ENCODE measurements around the gene HTT. TPM values are rescaled to one million over a fixed set of nuclear protein-coding genes. Genes with fewer than 3 reads are reported as not detected.

HTT gene
- total and polyA plus RNA-seq, 9 of the 15 experiments (the other 6 are each of a cell fraction or from before 2014, with no cell fraction given), result 0.66 to 31.6 (median 14.7) TPM

DNA sequence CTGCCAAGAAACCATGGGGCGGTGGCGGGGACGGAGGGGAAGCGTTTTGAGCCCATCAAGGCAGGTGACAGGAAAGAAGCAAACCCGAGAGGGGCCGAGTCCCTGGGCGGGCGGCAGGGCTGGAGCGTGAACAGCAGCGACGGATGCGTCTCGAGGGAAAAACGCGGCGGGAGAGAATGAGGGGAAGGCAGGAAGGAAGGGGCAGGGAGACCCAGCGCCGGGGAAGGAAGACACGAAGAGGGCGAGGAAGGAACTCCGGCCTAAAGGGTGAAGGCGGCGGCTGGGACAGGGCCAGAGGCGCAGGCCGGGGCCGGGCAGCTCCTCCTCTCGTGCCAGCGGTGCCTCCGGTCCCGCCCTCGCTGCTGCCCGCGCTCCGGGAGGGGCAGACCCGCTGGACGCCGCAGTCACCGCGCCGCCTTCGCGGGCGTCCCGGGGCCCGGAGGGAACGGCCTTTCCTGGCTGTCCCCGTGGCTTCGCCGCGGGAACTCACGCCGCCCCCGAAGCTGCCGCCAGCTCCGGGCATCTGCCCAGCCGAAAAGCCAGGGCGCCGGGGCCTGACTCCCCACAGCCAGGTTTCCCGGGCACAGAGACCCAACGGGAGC, 217.6 kb downstream of the HTT start (continued):
- TF ChIP-seq, protein P1, sequence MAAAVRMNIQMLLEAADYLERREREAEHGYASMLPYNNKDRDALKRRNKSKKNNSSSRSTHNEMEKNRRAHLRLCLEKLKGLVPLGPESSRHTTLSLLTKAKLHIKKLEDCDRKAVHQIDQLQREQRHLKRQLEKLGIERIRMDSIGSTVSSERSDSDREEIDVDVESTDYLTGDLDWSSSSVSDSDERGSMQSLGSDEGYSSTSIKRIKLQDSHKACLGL (CRISPR knock-in tag; IDR thresholded peaks at IDR 0.05; ENCODE audit: borderline replicate concordance, poor library complexity, severe bottlenecking), result no peak
- TF ChIP-seq NR4A1 (CRISPR knock-in tag; IDR thresholded peaks at IDR 0.05) (0 out of 2 replicates have a peak, but pooled peaks have one; percentile 77), NR4A1 (tag; IDR thresholded peaks at IDR 0.05) (no peak), FOXK1 (CRISPR knock-in tag; IDR thresholded peaks at IDR 0.05; ENCODE audit: borderline replicate concordance) (no peak), ZNF217 (CRISPR knock-in tag; IDR thresholded peaks at IDR 0.05) (no peak), TSC22D4 (tag; IDR thresholded peaks at IDR 0.05) (no peak), ZBTB26 (CRISPR knock-in tag; IDR thresholded peaks at IDR 0.05) (0 out of 2 replicates have a peak, but pooled peaks have one; percentile 11), NBN (IDR thresholded peaks at IDR 0.05; ENCODE audit: low read depth) (no peak), AFF4 (CRISPR knock-in tag; IDR thresholded peaks at IDR 0.05) (0 out of 2 replicates have a peak, but pooled peaks have one; percentile 32), L3MBTL2 (IDR thresholded peaks at IDR 0.05) (peak; percentile 74; the same call in 1 of the 2 replicates), NCOR1 (IDR thresholded peaks at IDR 0.05) (no peak), SAFB2 (IDR thresholded peaks at IDR 0.05; ENCODE audit: borderline replicate concordance, low read depth, low read length, severe bottlenecking) (no peak), CREB5 (CRISPR knock-in tag; IDR thresholded peaks at IDR 0.05) (no peak)
- TF ChIP-seq, protein P2, sequence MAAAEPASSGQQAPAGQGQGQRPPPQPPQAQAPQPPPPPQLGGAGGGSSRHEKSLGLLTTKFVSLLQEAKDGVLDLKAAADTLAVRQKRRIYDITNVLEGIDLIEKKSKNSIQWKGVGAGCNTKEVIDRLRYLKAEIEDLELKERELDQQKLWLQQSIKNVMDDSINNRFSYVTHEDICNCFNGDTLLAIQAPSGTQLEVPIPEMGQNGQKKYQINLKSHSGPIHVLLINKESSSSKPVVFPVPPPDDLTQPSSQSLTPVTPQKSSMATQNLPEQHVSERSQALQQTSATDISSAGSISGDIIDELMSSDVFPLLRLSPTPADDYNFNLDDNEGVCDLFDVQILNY (CRISPR knock-in tag; IDR thresholded peaks at IDR 0.05), result no peak
- TF ChIP-seq, protein P3, sequence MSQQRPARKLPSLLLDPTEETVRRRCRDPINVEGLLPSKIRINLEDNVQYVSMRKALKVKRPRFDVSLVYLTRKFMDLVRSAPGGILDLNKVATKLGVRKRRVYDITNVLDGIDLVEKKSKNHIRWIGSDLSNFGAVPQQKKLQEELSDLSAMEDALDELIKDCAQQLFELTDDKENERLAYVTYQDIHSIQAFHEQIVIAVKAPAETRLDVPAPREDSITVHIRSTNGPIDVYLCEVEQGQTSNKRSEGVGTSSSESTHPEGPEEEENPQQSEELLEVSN (IDR thresholded peaks at IDR 0.05; ENCODE audit: borderline replicate concordance in 1 of 2, extremely low read depth in 1 of 2, insufficient read depth in 1 of 2, insufficient read length in 1 of 2, low read depth in 1 of 2, low read length in 1 of 2, poor library complexity in 1 of 2, severe bottlenecking in 1 of 2), result peak in 1 of 2 experiments; percentile 34
- TF ChIP-seq, protein P4, sequence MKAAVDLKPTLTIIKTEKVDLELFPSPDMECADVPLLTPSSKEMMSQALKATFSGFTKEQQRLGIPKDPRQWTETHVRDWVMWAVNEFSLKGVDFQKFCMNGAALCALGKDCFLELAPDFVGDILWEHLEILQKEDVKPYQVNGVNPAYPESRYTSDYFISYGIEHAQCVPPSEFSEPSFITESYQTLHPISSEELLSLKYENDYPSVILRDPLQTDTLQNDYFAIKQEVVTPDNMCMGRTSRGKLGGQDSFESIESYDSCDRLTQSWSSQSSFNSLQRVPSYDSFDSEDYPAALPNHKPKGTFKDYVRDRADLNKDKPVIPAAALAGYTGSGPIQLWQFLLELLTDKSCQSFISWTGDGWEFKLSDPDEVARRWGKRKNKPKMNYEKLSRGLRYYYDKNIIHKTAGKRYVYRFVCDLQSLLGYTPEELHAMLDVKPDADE (conservative IDR thresholded peaks at IDR 0.05; ENCODE audit: control insufficient read depth, low read depth, low read length), result 0 out of 2 replicates have a peak, but pooled peaks have one; percentile 10
